ENCODE data around the gene ARHGEF38.

ARHGEF38 gene

DNA sequence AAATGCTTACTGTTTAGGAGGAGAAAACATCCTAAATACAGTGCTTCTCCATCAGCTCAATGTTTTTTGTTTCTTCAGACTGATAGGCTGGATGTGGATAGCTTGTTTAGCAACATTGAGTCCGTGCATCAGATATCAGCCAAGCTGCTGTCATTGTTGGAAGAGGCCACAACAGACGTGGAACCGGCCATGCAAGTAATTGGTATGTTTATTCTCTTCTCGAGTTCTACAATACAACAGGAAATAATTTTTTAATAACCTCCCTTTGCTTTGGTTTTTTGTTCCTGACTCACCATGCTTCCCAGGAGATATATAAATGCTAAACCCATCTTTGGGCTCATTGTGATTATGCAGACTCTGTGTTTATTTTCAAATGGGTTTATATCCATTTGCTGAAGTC, 60.9 kb downstream of the ARHGEF38 start:
- no peak for DNase-seq (ENCODE audit: low read depth, low spot score)

DNA sequence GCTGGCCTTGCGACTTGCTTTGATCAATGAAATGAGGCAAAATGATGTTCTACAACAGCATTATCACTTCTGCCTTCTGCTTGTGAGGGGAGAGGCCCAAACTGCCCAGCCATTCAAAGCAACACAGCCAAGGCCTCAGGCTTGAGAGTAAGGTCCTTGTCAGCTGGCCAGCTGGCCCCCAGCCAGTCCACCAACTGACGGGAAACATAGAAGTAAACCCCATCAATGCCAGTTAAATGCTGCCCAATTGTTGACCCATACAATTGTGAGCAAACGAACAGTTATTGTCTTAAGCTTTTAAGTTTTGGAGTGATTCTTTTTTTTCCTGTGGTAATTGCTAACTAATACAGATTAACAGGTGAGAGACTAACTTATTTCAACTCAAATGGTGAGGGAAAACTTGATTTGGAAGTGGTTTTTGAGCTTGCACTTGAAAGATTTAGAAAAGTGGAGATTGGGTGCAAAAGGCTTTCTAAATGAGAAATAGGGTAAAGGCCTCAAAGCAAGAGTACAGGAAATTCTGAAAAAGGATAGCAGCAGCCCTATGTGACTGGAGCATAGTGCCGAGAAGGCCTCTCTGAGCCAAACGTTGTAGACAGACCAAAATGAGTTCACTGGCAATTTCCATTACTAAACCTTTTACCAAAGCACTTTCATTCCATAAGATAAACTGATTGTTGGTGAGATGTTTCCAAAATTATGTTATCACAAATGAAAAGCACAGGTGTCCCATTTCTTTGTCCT, 66.9 kb downstream of the ARHGEF38 start:
- DNase-seq (ENCODE audit: low read depth, low spot score) = no peak

DNA sequence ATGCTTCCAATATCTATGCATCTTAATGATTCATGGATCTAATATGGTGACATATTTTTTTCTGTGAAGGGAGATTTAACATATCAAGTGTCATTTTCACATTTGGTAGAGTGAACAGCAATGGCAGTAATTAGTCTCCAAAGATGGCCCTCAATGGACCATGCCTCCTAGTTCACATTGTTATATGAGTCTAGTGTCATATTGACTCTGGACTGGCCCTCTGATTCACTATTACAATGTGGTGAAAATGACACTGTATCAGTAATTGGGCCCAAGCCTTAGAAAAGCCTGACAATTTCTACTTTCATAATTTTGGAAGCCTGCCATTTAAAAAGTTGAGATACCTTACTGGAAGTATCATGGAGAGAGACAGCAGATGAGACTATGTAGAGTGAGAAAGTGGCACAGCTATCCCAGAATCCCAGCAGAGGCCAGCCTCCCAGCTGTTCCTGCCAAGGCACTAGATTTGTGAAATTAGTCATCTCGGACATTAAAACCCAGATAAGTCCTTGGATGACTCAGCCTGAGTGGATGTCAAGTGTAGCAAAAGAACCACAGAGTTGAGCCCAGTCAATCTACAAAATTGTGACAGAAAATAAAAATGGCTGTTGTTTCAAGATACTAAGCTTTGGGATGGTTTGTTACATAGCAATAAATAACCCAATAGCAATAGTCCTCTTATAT, 68.4 kb downstream of the ARHGEF38 start:
- no peak for DNase-seq (ENCODE audit: low read depth, low spot score)

DNA sequence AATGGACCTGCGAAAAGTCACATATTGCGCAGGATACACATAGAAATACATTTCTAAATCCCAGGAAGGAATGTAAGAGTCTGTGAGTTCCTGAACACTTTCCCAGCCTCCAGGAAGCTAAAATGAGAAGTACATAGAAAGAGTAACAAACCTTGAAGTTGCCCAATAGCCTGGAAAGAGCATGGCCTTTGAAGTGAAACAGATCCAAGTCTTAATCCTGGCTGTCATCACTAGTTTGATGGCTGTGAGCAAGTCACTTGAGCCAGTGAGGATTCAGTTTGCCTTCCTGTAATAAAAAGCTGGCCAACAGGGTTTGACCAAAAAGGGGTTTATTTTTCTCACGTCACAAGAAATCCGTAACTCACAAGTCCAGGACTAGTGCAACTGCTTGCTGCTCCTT, 69.8 kb downstream of the ARHGEF38 start:
- no peak for DNase-seq (ENCODE audit: low read depth, low spot score)

DNA sequence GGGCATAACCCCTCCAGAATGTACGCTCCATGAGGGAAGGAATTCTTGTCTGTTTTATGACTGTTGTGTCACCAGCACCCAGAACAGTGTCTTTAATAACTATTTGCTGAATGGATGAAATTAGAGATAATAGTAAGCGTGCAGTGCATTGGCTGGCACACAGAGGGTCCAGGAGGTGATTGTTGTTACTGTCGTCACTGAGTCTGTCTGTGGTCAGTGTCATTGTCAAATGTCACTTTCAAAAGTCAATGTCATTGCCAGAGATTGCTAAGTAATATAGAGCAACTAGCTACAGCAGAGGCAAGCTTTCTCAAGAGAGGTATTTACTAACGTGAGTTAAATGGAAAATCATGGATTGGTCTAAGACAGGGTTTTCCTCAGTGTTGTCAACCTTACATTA, 70.7 kb downstream of the ARHGEF38 start:
- DNase-seq (ENCODE audit: low read depth, low spot score) = no peak

DNA sequence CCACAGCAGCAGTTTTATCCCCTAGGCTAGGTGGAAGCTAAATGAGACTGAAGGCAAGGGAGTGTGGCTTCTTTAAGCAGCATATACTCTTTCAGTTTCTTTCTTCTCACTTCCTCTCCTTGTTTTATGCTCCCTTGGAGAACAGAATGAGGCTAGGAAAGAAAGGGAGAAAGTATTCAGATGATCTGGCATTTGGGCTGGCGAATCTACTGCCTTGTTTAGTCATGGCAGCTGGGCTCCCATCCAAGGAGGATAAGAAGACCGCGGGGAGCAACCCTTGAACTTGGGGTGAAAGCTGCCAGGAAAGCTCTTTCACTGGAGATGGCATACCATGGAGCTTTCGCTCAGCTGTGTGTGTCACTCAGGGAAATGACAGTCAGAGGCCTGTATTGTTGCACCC, 72.1 kb downstream of the ARHGEF38 start:
- DNase-seq (ENCODE audit: low read depth, low spot score) = no peak

DNA sequence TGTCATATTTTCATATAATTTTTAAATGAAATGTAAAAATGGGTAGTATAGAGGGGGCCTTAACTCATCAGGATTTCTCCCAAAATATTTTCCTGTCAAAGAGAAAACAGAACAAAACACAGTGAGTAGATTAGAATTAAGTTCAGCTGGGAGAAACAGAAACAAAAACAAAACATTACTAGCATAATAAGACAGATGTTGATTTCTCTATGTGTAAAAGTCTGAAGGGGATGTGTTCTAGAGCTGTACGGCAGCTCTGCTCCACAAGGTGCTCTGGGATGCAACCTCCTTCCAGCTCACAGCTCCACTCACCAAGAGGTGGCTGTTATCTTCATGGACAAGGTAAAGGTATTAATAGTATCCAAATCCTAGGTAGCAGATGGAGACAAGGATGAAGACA, 72.8 kb downstream of the ARHGEF38 start:
- DNase-seq (ENCODE audit: low read depth, low spot score) = no peak

DNA sequence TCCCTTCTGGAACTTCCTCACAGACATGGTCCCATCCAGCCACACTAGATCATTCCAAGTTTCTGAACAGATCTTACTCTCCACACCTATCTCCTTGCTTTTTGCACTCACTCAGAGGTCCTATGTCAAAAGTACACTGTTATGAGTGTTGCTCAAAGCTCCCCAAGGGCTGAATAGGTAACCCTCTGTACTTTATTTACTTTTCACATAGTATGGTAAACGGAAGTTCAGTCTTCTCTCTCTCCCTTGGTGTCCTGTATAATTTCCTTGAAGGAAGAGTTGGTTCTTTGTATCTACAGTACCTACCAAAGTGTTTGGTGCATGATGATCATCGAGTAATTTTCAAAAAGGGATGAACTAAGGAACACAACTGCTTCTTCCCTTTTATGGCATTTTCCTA, 74.4 kb downstream of the ARHGEF38 start:
- no peak for DNase-seq (ENCODE audit: low read depth, low spot score)

DNA sequence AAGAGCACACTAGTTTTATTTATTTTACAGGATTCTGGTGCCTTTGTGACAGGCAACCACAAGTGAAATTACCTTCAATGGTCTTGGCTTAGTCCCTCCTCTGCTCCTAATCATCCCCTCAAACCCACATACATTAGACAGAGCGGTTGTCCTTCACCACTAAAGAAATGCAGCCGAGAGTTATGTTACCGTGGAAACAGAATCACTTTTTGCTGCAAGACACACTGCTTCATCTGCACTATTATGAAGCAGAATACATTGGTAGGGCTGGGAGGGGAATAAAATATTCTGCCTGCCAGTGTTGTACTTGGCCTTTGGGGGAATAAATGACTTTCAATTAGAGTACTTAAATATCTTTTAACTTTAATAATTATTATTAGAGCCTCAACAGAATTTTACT, 75.2 kb downstream of the ARHGEF38 start:
- no peak for DNase-seq (ENCODE audit: low read depth, low spot score)

DNA sequence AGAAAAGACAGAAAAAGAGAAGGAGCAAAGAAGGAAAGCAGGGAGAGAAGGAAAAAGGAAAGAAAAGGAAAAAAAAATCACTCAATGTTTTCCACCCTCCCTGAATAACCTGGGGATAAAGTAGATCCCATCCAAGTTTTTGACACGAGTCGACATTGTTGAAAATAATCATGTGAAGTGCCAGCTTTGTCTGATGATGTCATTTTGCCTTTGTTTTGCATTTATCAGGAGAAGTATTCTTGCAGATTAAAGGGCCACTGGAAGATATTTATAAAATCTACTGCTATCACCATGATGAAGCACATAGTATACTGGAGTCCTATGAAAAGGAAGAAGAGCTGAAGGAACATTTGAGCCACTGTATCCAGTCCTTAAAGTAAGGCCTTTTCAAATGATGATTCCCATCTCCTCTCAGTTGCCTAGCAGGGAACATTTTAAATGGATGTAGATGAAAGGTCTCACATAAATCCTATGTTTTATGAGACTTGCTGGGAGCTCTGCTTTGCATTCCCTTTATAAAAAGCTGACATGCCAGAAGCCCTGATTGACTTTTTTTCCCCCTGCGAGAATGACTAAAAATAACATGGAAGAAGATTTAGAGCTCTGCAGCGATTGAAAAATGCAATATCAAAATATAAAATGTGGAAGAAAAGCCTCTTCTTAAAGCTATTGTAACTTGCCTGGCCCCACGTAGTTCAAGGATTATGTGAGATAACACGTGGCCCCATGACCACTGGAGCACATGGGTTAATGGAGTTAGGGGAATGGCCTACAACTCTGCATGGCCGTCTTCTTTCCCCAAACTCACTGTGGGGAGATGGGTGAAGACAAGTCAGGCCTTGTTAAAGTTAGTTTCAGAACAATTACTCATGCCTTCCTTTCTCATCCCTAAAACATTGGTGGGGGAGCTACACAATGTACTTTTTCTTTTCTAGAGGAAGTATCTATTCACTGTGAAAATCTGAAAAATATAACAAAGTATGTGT, 78.5 kb downstream of the ARHGEF38 start:
- no peak for DNase-seq (ENCODE audit: low read depth, low spot score)

DNA sequence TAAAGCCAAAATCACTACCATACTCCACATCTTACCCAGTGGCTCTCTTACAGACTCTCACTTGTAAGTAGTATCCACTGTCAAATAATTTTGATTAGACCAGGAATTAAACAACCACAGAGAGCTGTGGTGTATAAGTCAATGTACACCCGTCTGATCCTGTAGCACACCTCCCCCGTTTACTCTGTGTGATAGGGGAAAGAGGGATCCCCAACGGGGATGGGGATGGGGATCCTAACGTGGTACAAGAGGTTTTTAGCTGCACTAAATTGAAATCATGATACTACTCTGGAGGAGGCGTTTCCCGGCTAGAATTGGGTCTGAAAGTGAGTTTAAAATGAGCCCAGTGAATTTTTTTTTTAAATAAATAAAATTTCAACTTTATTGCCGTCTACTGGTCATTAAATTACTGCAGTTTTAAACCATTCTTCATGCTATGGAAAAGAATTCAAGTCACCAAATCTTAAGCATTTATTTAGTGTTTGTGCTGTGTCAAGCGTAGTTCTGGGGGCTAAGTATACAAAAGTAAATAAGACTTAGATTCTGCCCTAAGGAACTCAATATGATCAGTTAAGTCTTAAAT, 79.5 kb downstream of the ARHGEF38 start:
- no peak for DNase-seq (ENCODE audit: low read depth, low spot score)

DNA sequence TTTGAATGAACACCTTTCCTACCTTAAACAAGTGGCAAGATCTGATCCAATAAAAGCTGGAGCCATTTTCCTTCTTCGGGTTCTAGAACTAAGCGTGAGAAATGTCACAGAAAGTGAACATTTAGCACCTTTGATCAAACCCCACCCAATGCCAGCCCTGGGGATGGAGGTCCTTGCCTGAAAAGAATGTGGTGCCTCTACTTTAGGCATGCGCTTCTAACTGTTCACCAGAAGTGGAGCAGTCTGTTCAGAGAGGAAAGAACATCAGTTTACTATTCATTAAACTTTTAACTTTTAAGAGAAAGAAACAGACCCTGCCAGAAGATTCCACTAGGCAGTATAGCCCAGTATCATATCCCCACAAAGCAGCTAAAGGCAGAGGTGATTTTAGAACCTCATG, 80.2 kb downstream of the ARHGEF38 start:
- no peak for DNase-seq (ENCODE audit: low read depth, low spot score)

DNA sequence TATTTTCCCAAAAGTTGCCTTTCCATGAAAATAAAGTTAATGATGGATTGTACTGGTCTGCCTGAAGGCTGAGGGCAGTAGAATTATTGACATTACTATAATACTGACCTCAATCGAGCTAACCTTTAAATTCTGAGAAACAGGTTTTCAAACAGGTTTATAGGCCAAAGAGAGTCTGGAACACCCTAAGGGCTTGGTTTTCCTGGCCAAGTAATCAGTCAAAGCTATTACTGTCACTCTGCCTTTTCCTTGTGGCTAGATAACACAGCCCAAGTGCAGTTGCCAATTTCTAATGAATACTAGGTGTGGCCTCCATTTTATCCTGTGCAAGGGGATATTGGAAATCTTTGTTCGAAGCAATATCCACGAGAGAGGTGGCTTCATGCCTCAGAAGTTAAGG, 80.8 kb downstream of the ARHGEF38 start:
- no peak for DNase-seq (ENCODE audit: low read depth, low spot score)

DNA sequence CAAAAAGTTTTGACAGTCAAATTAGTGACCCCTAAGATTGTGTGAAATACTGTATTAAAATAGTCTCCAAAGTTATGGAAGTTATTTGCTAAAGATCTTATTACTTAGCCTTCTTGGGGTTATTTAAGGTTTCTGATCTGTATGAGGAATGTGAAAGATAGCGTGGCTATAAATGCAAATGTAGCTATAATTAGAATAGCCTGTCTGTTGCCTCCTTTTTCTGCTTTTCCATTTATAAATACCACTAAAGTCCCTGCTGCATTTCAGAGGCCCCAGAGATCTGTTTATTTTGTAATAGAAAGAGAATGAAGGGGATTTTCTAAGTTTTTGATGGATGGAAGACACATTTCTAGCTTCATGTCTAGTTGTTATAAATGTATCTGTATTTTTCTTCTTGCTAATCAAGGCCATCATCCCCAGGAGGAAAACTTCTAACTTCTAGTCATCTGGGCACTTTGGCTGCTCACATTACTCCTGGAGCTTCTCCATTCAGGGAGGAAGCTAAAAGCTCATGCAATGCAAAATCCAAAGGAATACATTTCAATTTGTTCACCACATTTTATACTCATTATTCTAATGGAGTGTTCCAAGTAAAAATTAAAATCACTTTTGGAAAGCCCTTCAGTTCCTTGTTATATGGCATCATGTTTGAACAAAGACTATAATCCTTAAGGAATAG, 82.1 kb downstream of the ARHGEF38 start:
- DNase-seq (ENCODE audit: low read depth, low spot score) = no peak

DNA sequence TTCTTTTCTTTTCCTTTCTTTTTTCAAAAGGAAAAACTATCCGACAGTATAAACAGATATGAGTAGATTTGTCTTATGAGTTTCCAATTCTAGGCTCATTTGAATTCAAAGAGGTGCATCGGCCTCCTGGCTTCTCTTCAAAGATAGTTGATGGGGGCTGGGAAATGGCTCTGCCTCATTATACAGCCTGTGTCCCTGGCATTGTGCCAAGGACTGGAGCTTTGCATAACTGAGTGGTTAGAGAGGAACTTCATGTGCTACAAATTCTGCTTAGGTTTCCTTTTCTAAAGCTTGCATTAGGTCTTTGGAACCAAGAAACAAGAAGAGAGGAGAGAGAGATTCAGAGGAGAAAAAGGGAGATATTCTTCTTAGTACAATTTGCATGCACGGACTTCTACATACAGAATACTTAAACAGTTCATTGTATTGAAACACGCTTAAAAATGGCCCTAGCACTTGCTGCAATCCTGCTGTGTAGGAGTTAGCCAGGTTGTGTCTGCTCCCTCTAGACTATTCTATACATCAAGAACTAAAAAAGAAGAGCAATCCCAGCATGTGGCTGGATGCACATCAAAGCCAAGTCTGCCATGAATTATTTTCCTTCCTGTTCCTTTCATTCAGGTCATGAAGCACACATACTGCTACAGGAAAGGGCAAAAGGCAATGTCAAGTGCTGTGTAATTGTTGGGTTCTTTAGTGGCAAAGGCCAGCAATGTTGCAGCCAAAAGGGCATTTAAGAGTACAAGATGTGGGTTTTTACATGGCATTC, 85.2 kb downstream of the ARHGEF38 start:
- no peak for DNase-seq (ENCODE audit: low read depth, low spot score)

DNA sequence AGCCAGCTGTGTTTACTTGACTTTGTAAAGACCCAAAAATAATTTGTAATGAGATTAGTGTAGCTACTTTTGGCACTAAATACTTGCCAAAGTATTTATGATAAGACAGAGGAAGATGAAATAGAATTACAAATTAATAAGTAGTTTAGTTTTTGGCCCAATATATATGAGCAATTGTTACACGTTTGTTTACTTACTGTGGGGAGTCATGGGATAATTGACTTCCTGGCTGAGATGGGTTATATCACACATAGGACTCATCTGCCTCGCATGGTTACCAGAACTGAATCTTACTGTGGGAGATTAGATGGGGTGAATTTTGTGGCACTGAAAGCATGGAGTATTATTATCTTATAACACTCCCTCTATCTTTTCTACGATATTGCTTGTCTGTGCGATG, 89.4 kb downstream of the ARHGEF38 start:
- DNase-seq (ENCODE audit: low read depth, low spot score) = no peak

DNA sequence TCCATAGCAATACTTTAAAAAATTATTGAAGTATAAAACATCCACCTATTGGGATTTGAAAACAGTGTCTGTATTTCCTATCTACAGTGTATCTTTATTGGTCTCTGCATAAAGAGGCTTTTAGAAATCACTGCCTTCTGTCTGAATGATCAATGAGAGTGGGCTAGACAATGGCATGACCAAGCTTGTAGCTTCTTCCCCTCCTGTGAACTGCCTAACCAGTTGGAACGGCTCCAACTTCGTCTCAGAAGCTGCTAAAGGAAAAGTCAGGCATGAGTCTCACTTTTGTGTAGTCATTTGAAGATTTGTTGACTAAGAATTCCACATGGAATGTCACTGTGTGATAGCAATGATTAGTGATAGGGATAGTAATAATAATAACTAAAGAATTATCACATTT, 91.8 kb downstream of the ARHGEF38 start:
- DNase-seq (ENCODE audit: low read depth, low spot score) = no peak

DNA sequence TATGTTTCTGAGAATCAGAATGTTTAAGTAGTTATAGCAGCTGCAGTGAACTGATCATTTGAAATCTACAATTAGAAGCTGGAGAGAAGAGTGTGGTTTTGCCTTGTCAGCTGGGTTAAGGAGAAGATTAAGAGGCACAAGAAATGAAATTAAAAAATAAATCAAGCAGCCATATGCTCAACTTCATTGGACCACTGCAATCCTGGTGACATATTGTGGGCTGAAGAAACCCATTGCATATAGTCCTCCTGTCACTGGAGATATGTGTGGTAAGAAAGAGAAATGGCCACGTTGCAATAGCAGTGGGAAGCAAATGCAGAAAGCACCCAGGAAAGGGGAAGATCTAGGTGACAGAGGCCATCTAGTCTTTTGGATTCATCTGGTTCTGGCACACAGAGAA, 93.0 kb downstream of the ARHGEF38 start:
- DNase-seq (ENCODE audit: low read depth, low spot score) = no peak

DNA sequence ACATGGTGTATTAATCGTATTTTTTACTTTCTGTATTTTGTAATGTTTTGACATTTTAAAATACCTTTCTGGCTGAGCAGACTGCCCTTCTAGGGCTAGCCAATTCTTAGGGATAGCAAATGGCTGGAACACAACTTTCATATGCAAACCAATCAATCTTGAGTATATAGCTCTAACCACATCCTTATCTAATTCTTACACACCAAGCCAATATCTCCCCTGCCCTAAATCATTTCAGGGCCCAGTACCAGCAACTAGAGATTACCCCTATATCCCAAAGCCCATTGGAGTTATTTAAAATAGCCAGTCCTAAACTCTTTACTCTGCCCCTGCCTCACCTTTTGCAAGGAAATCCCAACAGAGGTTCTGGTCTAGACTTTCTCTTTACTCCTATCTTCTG, 97.8 kb downstream of the ARHGEF38 start:
- no peak for DNase-seq (ENCODE audit: low read depth, low spot score)

DNA sequence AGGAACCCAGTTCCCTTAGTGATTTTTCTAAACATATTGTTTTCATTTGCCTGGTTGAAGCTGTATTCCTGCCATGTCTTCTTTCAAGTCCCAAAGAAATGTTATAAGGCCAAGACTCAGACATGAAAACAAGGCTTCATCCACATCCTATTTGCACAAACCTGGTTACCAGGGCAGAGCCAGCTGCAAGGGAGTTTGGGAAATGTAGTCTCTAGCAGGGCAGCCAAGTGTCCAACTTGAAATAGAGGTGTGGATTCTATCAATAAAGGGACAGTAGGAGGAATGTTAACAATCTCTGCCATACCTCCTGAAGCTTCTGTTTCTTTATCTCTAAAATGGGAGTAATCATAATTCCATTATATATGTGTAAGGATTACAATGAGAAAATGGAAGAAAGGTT, 99.5 kb downstream of the ARHGEF38 start:
- no peak for DNase-seq (ENCODE audit: low read depth, low spot score)

Data from smooth muscle cell of the brain vasculature (primary cell).